Measurements from ENCODE around the gene TTC12.

TTC12 gene

DNA sequence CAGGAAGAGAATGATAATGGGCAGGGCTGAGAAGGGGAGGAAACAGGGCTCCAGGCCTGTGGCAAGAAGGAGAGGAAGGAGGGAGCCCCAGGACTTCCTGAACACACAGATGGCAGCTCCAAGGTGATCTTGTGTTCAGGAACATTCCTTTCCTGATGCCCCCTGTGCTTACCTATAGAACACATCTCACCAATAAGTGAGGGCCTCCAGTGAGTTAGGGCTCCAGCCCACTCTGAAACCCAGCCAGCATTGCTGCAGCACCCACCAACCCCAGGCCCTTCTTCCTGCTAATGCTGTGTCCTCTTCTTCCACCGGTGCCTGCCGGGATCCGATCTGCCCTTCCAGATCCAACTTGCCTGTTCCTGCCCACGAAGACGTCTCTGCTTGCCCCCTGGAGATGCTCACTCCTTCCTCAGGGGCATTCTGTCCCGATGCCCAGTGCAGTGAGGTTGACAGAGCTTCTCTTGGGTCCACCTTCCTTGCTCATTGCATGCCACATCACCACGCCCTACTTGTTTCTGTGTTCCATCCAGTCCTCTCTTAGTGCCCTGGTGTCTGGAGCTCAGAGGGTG, 90.6 kb downstream of the TTC12 start:
- CTCF ChIA-PET, result interaction anchor here (1.1 kb wide), 1 partner anchor 18 kb away, joined by 3 read pairs; the partner anchor contains the start of gene ANKK1
- TF ChIP-seq, protein P1, sequence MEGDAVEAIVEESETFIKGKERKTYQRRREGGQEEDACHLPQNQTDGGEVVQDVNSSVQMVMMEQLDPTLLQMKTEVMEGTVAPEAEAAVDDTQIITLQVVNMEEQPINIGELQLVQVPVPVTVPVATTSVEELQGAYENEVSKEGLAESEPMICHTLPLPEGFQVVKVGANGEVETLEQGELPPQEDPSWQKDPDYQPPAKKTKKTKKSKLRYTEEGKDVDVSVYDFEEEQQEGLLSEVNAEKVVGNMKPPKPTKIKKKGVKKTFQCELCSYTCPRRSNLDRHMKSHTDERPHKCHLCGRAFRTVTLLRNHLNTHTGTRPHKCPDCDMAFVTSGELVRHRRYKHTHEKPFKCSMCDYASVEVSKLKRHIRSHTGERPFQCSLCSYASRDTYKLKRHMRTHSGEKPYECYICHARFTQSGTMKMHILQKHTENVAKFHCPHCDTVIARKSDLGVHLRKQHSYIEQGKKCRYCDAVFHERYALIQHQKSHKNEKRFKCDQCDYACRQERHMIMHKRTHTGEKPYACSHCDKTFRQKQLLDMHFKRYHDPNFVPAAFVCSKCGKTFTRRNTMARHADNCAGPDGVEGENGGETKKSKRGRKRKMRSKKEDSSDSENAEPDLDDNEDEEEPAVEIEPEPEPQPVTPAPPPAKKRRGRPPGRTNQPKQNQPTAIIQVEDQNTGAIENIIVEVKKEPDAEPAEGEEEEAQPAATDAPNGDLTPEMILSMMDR (IDR thresholded peaks at IDR 0.05; ENCODE audit: control extremely low read depth, extremely low read depth, low read depth, missing control alignments), result no peak
- DNase-seq (ENCODE audit: extremely low spot score), result no peak
- POLR2A ChIA-PET, result no interaction called here

DNA sequence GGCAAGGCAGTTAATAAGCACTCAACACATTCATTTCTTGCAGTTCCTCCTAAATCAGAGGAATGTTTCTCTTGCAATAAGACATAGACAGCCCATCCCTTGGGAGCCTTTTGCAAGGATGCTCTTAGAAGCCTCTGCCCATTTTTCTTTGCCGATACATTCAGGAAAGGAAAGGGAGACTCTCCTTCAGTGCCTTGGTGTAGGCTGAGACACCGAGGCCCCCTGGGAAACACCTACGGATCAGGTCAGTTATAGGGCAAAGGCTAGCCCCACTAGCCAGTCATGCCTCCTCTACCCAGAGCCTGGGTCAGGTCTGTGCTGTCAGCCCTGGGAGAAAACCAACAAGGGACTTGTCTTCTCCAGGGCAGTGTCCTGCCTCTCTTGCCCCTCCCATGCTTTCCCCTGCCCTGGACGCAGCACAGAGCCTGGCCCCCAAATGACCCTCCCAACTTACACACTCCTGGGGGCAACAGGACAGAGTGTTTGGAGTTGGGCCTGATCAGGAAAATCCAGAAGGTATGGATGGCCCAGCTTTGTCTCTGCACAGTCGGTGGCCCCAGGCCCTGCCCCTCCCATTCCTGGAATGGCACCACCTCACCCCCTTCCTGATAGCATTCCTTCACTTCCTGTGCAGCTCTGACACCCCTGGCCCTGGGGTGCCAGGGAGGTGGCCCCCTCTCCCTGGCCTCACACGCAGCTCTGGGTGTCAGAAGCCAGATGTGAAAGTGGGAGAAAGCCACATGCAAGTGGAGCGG, 91.5 kb downstream of the TTC12 start:
- TF ChIP-seq, protein P1 (IDR thresholded peaks at IDR 0.05; ENCODE audit: control extremely low read depth, extremely low read depth, low read depth, missing control alignments), result no peak
- DNase-seq (ENCODE audit: extremely low spot score), result no peak
- ChIA-PET CTCF (interaction anchor here (0.8 kb wide), 1 partner anchor 99 kb away, joined by 3 read pairs; no protein-coding TSS in a partner anchor), POLR2A (no interaction called here)

DNA sequence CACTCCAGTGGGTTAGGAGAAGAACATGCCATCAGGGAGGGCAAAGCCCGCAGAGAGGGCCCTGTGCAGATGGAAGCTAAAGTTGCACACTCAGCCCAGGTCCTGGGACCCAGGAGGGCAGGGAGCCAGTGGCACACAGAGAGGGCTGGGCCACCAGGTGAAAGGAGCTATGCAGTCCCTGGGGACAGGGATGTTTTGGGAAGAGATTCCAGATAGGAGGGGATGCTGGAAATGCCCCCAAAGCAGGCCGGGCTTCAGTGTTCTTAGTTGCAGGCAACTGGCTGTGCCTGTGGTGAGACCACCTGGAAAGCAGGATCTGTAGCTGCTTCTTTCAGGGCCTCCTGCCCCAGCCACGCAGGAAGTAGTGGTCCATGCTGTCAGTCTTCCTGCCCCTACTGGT, 92.8 kb downstream of the TTC12 start:
- ChIA-PET POLR2A (no interaction called here), CTCF (interaction anchor here (1.0 to 1.2 kb wide), 2 partner anchors 26 to 30 kb away, joined by 3 read pairs; no protein-coding TSS in a partner anchor)
- no peak for DNase-seq (ENCODE audit: extremely low spot score)
- TF ChIP-seq, protein P1 (IDR thresholded peaks at IDR 0.05; ENCODE audit: control extremely low read depth, extremely low read depth, low read depth, missing control alignments), result no peak

DNA sequence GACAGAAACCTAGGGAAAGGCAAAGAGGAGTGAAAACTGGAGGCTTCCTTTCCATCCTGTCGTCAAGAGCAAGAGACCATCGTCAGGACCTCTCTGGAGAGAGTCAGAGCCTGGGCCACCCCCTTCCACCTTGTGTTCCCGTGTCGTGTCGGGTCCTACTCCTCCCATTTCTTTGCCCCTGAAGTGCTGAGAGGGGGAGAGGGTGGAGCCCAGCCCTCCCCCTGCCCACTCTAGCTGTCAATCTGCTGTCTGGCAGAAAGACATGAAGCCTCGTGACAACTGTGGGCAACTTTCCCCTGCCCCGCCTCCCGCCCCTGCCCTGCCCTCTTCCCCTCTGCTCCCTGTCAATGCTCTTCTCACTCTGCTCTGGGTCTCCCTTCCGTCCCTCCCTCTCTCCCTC, 93.8 kb downstream of the TTC12 start:
- DNase-seq (ENCODE audit: extremely low spot score), result no peak
- ChIA-PET POLR2A (no interaction called here), CTCF (no interaction called here)
- TF ChIP-seq, protein P1 (IDR thresholded peaks at IDR 0.05; ENCODE audit: control extremely low read depth, extremely low read depth, low read depth, missing control alignments), result no peak

- TF ChIP-seq, protein P1 (IDR thresholded peaks at IDR 0.05; ENCODE audit: control extremely low read depth, extremely low read depth, low read depth, missing control alignments), result no peak
- ChIA-PET POLR2A (no interaction called here), CTCF (no interaction called here)
- DNase-seq (ENCODE audit: extremely low spot score), result no peak
Measured at GRCh38 chr11:113408887-113409286, 94.5 kb downstream of the TTC12 start.

DNA sequence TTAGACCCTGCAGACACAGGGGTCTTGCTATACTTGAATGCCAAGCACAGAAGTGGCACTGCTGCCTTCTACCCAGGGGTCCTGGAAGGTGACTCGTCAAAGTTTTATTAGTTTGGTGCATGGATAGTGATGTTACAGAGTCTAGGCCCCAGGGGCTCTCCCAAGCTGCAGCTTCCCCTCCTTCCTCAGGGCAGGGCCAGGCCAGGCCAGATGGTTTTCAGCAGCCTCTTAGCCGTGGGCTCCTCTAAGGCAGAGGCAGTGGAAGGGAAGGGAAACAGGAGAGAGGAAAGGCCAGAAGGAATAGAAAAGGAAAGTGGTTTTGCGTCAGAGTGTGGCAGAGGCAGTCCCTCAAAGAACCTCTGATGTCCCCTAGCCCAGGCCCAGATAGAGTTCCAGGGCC, 95.1 kb downstream of the TTC12 start:
- CTCF ChIA-PET, result no interaction called here
- TF ChIP-seq, protein P1 (IDR thresholded peaks at IDR 0.05; ENCODE audit: control extremely low read depth, extremely low read depth, low read depth, missing control alignments), result no peak
- no peak for DNase-seq (ENCODE audit: extremely low spot score)
- POLR2A ChIA-PET, result no interaction called here
